Fibroblast of pulmonary artery (primary cell): Measurements from ENCODE around the gene ERC2.

Experiments
- DNase-seq: peaks from one replicate; pipeline ENCODE4 v3.0.0-alpha.2; 2010; ENCODE audit warnings: low read depth
- H3K4me3 ChIP-seq: replicated peaks from 2 replicates; pipeline ENCODE4 v1.5.1; 2011; ENCODE audit warnings: low read depth, mild to moderate bottlenecking, control low read depth, low read length, moderate library complexity
- CTCF ChIP-seq: IDR thresholded peaks from 2 replicates; pipeline ENCODE4 v1.5.1; 2011; ENCODE audit warnings: mild to moderate bottlenecking, control low read depth, low read length, inconsistent platforms; ENCODE audit errors: missing control alignments

The ERC2 gene

GRCh38 chr3:55724821-55725220 is 743.4 kb downstream of the ERC2 start:
- TF ChIP-seq CTCF, result no peak
- no peak for DNase-seq
- no peak overlapping the region for H3K4me3 ChIP-seq

GRCh38 chr3:55724407-55724784 is 743.9 kb downstream of the ERC2 start:
- no peak for DNase-seq
- H3K4me3 ChIP-seq, result no peak overlapping the region
- no peak for TF ChIP-seq CTCF

- TF ChIP-seq CTCF, result no peak
- no peak for DNase-seq
- H3K4me3 ChIP-seq, result no peak overlapping the region
Measured at GRCh38 chr3:55723653-55724406, 744.4 kb downstream of the ERC2 start.

GRCh38 chr3:55721716-55722484 is 746.4 kb downstream of the ERC2 start:
- H3K4me3 ChIP-seq, result no peak overlapping the region
- TF ChIP-seq CTCF, result peak; percentile 37
- DNase-seq, result peak; percentile 19

GRCh38 chr3:55720614-55721013 is 747.7 kb downstream of the ERC2 start:
- peak; percentile 22 for DNase-seq
- H3K4me3 ChIP-seq, result no peak overlapping the region
- TF ChIP-seq CTCF, result peak; percentile 3

- no peak for DNase-seq
- no peak overlapping the region for H3K4me3 ChIP-seq
- no peak for TF ChIP-seq CTCF
Measured at GRCh38 chr3:55719508-55719907, 748.8 kb downstream of the ERC2 start.
